ENCODE data around the gene LRP8. TPM values are rescaled to one million over a fixed set of nuclear protein-coding genes. Genes with fewer than 3 reads are reported as not detected.

Gene LRP8
- total and polyA plus RNA-seq, 4 donors, result 0.15 to 0.75 (median 0.29) TPM

DNA sequence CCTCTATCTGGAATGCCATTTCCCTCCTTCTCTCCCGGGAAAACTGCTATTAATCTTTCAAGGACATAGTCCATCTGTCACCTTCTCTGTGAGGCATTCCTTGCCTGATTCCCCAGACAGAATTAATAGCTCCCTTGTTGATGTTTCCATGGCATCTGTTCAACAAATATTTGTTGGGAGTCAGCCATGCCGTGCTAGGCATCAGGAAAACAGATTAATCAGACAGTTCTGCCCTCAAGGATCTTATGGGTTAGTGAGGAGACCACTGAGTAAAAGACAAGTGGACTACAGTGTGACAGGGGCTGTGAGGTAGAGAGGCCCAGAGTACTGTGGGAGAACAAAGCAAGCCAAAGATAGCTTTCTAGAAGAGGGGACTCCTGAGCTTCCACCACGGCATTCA is 78.2 kb downstream of the LRP8 start (continued):
- TF ChIP-seq, protein P1, sequence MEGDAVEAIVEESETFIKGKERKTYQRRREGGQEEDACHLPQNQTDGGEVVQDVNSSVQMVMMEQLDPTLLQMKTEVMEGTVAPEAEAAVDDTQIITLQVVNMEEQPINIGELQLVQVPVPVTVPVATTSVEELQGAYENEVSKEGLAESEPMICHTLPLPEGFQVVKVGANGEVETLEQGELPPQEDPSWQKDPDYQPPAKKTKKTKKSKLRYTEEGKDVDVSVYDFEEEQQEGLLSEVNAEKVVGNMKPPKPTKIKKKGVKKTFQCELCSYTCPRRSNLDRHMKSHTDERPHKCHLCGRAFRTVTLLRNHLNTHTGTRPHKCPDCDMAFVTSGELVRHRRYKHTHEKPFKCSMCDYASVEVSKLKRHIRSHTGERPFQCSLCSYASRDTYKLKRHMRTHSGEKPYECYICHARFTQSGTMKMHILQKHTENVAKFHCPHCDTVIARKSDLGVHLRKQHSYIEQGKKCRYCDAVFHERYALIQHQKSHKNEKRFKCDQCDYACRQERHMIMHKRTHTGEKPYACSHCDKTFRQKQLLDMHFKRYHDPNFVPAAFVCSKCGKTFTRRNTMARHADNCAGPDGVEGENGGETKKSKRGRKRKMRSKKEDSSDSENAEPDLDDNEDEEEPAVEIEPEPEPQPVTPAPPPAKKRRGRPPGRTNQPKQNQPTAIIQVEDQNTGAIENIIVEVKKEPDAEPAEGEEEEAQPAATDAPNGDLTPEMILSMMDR (IDR thresholded peaks at IDR 0.05; ENCODE audit: low read depth, low read length, missing input control), result no peak
- no peak for TF ChIP-seq RXRA (IDR thresholded peaks at IDR 0.05)
- no peak for TF ChIP-seq GABPA (IDR thresholded peaks at IDR 0.05 in 1 of 2, conservative IDR thresholded peaks at IDR 0.05 in 1 of 2)
- no peak for TF ChIP-seq JUND (IDR thresholded peaks at IDR 0.05)
- TF ChIP-seq, protein P2, sequence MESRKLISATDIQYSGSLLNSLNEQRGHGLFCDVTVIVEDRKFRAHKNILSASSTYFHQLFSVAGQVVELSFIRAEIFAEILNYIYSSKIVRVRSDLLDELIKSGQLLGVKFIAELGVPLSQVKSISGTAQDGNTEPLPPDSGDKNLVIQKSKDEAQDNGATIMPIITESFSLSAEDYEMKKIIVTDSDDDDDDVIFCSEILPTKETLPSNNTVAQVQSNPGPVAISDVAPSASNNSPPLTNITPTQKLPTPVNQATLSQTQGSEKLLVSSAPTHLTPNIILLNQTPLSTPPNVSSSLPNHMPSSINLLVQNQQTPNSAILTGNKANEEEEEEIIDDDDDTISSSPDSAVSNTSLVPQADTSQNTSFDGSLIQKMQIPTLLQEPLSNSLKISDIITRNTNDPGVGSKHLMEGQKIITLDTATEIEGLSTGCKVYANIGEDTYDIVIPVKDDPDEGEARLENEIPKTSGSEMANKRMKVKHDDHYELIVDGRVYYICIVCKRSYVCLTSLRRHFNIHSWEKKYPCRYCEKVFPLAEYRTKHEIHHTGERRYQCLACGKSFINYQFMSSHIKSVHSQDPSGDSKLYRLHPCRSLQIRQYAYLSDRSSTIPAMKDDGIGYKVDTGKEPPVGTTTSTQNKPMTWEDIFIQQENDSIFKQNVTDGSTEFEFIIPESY (IDR thresholded peaks at IDR 0.05), result no peak
- TF ChIP-seq, protein P3, sequence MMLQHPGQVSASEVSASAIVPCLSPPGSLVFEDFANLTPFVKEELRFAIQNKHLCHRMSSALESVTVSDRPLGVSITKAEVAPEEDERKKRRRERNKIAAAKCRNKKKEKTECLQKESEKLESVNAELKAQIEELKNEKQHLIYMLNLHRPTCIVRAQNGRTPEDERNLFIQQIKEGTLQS (IDR thresholded peaks at IDR 0.05), result no peak

DNA sequence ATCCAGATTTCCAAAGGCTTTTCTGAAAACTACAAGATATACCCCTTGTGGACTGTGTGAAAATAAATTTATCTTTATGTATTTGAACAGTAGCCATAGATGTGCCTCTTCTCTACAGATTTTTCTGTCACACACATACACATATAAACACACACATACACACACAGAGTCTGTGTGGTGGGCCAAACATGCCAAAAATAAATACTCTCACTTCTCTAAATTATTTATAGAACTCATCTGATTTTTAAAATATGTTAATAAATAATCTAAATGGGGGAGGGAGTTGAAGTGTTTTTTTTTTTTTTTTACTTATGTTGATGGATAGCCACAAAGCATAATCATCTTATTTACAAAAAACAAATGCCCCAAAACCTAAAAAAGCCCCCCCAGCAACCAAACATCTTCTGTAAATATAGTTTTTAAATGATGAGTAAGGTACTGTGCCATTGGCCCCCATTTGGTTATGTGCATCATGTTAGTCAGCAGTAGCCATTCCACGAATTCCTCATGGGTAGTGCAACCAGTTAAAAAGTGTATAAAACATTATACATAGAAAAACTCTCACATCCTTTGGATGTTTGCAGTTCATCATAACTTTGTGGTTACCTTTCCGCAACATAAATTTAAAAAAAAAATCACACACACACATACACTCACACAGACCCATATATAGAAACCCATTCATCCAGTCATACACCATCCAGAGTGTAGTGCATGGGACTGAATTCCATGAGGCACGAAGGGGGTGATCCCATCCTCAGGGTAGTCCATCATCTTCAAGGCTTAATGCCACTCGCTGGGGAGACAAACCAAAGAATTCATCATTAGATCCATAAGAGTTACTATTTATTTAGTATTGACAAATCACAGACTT is 81.4 kb downstream of the LRP8 start:
- no peak for DNase-seq (ENCODE audit: low spot score)
- Histone ChIP-seq H3K27me3 (ENCODE audit: control insufficient read depth in 4 of 4, insufficient read depth in 4 of 4, low read length in 3 of 4) (no peaks in the 10 kb centered on the region), H3K4me1 (ENCODE audit: control insufficient read depth in 4 of 4, insufficient read depth in 4 of 4, low read length in 3 of 4) (no peaks in the 10 kb centered on the region), H3K27ac (ENCODE audit: low read depth in 1 of 2, low read length in 2 of 2) (no peak overlapping the region), H3K36me3 (ENCODE audit: control insufficient read depth in 4 of 4, insufficient read depth in 3 of 4, low read depth in 1 of 4, low read length in 3 of 4) (no peaks in the 10 kb centered on the region), H3K9me3 (ENCODE audit: control insufficient read depth in 4 of 4, low read length in 3 of 4) (no peaks in the 10 kb centered on the region), H3K4me3 (ENCODE audit: low read depth in 1 of 3, low read length in 3 of 3) (no peak overlapping the region), H3K9ac (ENCODE audit: low read depth in 1 of 2, low read length in 2 of 2) (no peak overlapping the region)
- 69% methylated on average over 4 of the region's 4 CpGs for whole genome bisulfite sequencing
- TF ChIP-seq NR2F2 (IDR thresholded peaks at IDR 0.05), result no peak
- TF ChIP-seq, protein P1 (IDR thresholded peaks at IDR 0.05; ENCODE audit: low read depth, low read length, missing input control), result no peak
- TF ChIP-seq, protein P3 (IDR thresholded peaks at IDR 0.05), result no peak
- TF ChIP-seq, protein P4, sequence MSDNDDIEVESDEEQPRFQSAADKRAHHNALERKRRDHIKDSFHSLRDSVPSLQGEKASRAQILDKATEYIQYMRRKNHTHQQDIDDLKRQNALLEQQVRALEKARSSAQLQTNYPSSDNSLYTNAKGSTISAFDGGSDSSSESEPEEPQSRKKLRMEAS (IDR thresholded peaks at IDR 0.05), result no peak
- TF ChIP-seq, protein P5, sequence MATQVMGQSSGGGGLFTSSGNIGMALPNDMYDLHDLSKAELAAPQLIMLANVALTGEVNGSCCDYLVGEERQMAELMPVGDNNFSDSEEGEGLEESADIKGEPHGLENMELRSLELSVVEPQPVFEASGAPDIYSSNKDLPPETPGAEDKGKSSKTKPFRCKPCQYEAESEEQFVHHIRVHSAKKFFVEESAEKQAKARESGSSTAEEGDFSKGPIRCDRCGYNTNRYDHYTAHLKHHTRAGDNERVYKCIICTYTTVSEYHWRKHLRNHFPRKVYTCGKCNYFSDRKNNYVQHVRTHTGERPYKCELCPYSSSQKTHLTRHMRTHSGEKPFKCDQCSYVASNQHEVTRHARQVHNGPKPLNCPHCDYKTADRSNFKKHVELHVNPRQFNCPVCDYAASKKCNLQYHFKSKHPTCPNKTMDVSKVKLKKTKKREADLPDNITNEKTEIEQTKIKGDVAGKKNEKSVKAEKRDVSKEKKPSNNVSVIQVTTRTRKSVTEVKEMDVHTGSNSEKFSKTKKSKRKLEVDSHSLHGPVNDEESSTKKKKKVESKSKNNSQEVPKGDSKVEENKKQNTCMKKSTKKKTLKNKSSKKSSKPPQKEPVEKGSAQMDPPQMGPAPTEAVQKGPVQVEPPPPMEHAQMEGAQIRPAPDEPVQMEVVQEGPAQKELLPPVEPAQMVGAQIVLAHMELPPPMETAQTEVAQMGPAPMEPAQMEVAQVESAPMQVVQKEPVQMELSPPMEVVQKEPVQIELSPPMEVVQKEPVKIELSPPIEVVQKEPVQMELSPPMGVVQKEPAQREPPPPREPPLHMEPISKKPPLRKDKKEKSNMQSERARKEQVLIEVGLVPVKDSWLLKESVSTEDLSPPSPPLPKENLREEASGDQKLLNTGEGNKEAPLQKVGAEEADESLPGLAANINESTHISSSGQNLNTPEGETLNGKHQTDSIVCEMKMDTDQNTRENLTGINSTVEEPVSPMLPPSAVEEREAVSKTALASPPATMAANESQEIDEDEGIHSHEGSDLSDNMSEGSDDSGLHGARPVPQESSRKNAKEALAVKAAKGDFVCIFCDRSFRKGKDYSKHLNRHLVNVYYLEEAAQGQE (IDR thresholded peaks at IDR 0.05), result no peak
- TF ChIP-seq HNF4G (IDR thresholded peaks at IDR 0.05), result no peak
- no peak for TF ChIP-seq HNF4A (conservative IDR thresholded peaks at IDR 0.05)
- no peak for TF ChIP-seq EGR1 (IDR thresholded peaks at IDR 0.05; ENCODE audit: low read depth in 2 of 2)
- no peak for TF ChIP-seq TAF1 (conservative IDR thresholded peaks at IDR 0.05)
- no peak for TF ChIP-seq RXRA (IDR thresholded peaks at IDR 0.05)
- no peak for TF ChIP-seq RAD21 (IDR thresholded peaks at IDR 0.05)
- TF ChIP-seq GABPA (IDR thresholded peaks at IDR 0.05 in 1 of 2, conservative IDR thresholded peaks at IDR 0.05 in 1 of 2), result no peak
- no peak for TF ChIP-seq FOXA2 (IDR thresholded peaks at IDR 0.05)
- no peak for TF ChIP-seq YY1 (IDR thresholded peaks at IDR 0.05)
